A549 treated with GW870086 at 1 μM for 4 hours (cell line): ENCODE results near the gene RAP1GAP. TPM values are rescaled to one million over a fixed set of nuclear protein-coding genes. Genes with fewer than 3 reads are reported as not detected.

Experiments used
- total RNA-seq: library from RNA; stranded (reverse); fragments of 200-300 nt; extraction: Qiagen RNA extraction; gene quantifications from 5 replicates; pipeline ENCODE4 v1.2.3, GENCODE V29; 2022; ENCODE audit warnings: low read depth

The RAP1GAP gene
- 10.6 to 14.5 TPM (median 13.6 TPM) in 5 replicates for total RNA-seq

GRCh38 chr1:21669258-21670058, at the start of gene RAP1GAP:
Gene RAP1GAP, minus strand, starts transcription at chr1:21669357. Its CDS starts 49,325 bp downstream, at chr1:21620032.

Other genes with a start within 250 kb of the RAP1GAP start
- 6.4 to 9.5 TPM (median 8.0 TPM) in 5 replicates for gene NBPF3, start 229.2 kb downstream of the RAP1GAP start, total RNA-seq
- gene ALPL, start 159.9 kb downstream of the RAP1GAP start, total RNA-seq, result 0.24 to 0.57 TPM (median 0.34 TPM) in 5 replicates
- gene USP48, start 113.8 kb upstream of the RAP1GAP start, total RNA-seq, result 15.5 to 19.3 TPM (median 16.7 TPM) in 5 replicates
- gene LDLRAD2, start 142.9 kb upstream of the RAP1GAP start, total RNA-seq, result 0.03 to 0.15 TPM (median 0.08 TPM) in 5 replicates